Aorta (tissue), 5 donors: ENCODE measurements around the gene CLEC16A. TPM values are rescaled to one million over a fixed set of nuclear protein-coding genes. Genes with fewer than 3 reads are reported as not detected.

ENCODE experiments used
- ATAC-seq: fragments of 200-7000 bp; cut with Tn5 transposase; one replicate; pipeline ENCODE4 v1.9.1; 2022; ENCODE audit warnings: moderate library complexity; ENCODE audit not compliant: low FRiP score
- DNase-seq, 2 donors: peaks; one replicate each; pipeline ENCODE4 v3.0.0-alpha.2; 2020
- H3K27ac ChIP-seq, 2 donors: one replicate each; pipeline ENCODE4 v1.5.1; 2013; ENCODE audit warnings: low read length in 2 of 2, mild to moderate bottlenecking in 2 of 2, moderate library complexity in 2 of 2, control low read depth in 1 of 2, inconsistent platforms in 1 of 2, low read depth in 1 of 2
- H3K27me3 ChIP-seq, 2 donors: one replicate each; pipeline ENCODE4 v1.6.1; 2013; ENCODE audit warnings: control low read depth in 1 of 2, low read length in 1 of 2, mild to moderate bottlenecking in 1 of 2, moderate library complexity in 1 of 2; ENCODE audit not compliant: insufficient read depth in 2 of 2, control insufficient read depth in 1 of 2
- H3K36me3 ChIP-seq, 2 donors: one replicate each; pipeline ENCODE4 v1.6.1; 2013; ENCODE audit warnings: control low read depth in 1 of 2, low read length in 1 of 2, mild to moderate bottlenecking in 1 of 2; ENCODE audit not compliant: insufficient read depth in 2 of 2, control insufficient read depth in 1 of 2
- H3K4me1 ChIP-seq, 2 donors: one replicate each; pipeline ENCODE4 v1.6.1; 2013; ENCODE audit warnings: low read length in 2 of 2, control low read depth in 1 of 2, mild to moderate bottlenecking in 1 of 2, moderate library complexity in 1 of 2; ENCODE audit not compliant: insufficient read depth in 2 of 2, control insufficient read depth in 1 of 2
- H3K4me3 ChIP-seq, 2 donors: one replicate each; pipeline ENCODE4 v1.5.1; 2013; ENCODE audit warnings: low read length in 2 of 2, control low read depth in 1 of 2, mild to moderate bottlenecking in 1 of 2
- H3K9me3 ChIP-seq: one replicate; pipeline ENCODE4 v1.6.1; 2013; ENCODE audit warnings: mild to moderate bottlenecking, low read length; ENCODE audit not compliant: control insufficient read depth
- WGBS, 2 donors: extraction: QIAGEN DNeasy Blood & Tissue Kit; methylation state at CpG; one replicate each; pipeline ENCODE4 v1.1.7; 2013; 5-methylcytosine and 5-hydroxymethylcytosine counted together
- intact Hi-C, 2 donors: fragments of 100-400 bp; cut with DNase I; formaldehyde crosslinking; loops; one replicate each; pipeline versions ENCODE4 v1.14.2 to v1.15.0; 2022
- polyA plus RNA-seq, 2 donors: library from polyadenylated mRNA; stranded (reverse); fragments of 200-250 nt; gene quantifications; one replicate each; pipeline ENCODE4 v1.2.3, GENCODE V29; 2013
- total RNA-seq, 2 donors: library from RNA; stranded (reverse); fragmentation: NEBNext Ultra II Directional; extraction: Animal tissue kit (Norgen Biotek cat#: 25700); gene quantifications; one replicate each; pipeline ENCODE4 v1.2.1, GENCODE V29; 2021
- donor health status: healthy with polysubstance abuse.
- donor health status: Bipolar disorder and iron deficiency.
- donor health status: DM: no; HTN: no; CAD: no.
- donor health status: DM: no; HTN: no; CAD: no.
- donor health status: DM: yes; HTN: yes; CAD: no.

The CLEC16A gene
- total and polyA plus RNA-seq, 4 donors = 5.9 to 28.8 (median 19.0) TPM

- no peak for ATAC-seq
- intact Hi-C loops = no loop called here
- no peaks in the 10 kb centered on the region for H3K9me3 ChIP-seq
- no peak overlapping the region for H3K4me3 ChIP-seq
- H3K36me3 ChIP-seq = no peaks in the 10 kb centered on the region
- no peaks in the 10 kb centered on the region for H3K4me1 ChIP-seq
- DNase-seq = no peak
- 78 to 91% methylated on average over 3 of the region's 3 CpGs for WGBS, 2 donors
- no peak overlapping the region for H3K27ac ChIP-seq
- H3K27me3 ChIP-seq = no peaks in the 10 kb centered on the region
Observed at GRCh38 chr16:11196286-11196828, 252.0 kb downstream of the CLEC16A start.

- no peak for DNase-seq
- Histone ChIP-seq H3K36me3 (no peaks in the 10 kb centered on the region), H3K27ac (no peak overlapping the region), H3K4me1 (no peaks in the 10 kb centered on the region), H3K4me3 (no peak overlapping the region), H3K9me3 (no peaks in the 10 kb centered on the region), H3K27me3 (no peaks in the 10 kb centered on the region)
- WGBS, 2 donors = 81 to 89% methylated on average over 5 of the region's 5 CpGs
- intact Hi-C loops = no loop called here
- ATAC-seq = no peak
Observed at GRCh38 chr16:11198375-11198774, 254.0 kb downstream of the CLEC16A start.

GRCh38 chr16:11198828-11199227, 254.5 kb downstream of the CLEC16A start:
- Histone ChIP-seq H3K4me1 (no peaks in the 10 kb centered on the region), H3K9me3 (no peaks in the 10 kb centered on the region), H3K36me3 (no peaks in the 10 kb centered on the region), H3K27me3 (no peaks in the 10 kb centered on the region), H3K4me3 (no peak overlapping the region), H3K27ac (no peak overlapping the region)
- ATAC-seq = no peak
- 76 to 77% methylated on average over 8 of the region's 8 CpGs for WGBS, 2 donors
- DNase-seq = no peak
- intact Hi-C loops = no loop called here

- no peaks in the 10 kb centered on the region for H3K27me3 ChIP-seq
- intact Hi-C loops = no loop called here
- H3K4me3 ChIP-seq = no peak overlapping the region
- DNase-seq = no peak
- 91 to 93% methylated on average over 10 of the region's 10 CpGs for WGBS, 2 donors
- no peak for ATAC-seq
- no peak overlapping the region for H3K27ac ChIP-seq
- no peaks in the 10 kb centered on the region for H3K36me3 ChIP-seq
- H3K4me1 ChIP-seq = no peaks in the 10 kb centered on the region
- H3K9me3 ChIP-seq = no peaks in the 10 kb centered on the region
Observed at GRCh38 chr16:11200592-11200991, 256.2 kb downstream of the CLEC16A start.

- WGBS, 2 donors = 61 to 63% methylated on average over 15 of the region's 15 CpGs
- ATAC-seq = no peak
- no peaks in the 10 kb centered on the region for H3K4me1 ChIP-seq
- H3K4me3 ChIP-seq = no peak overlapping the region
- H3K9me3 ChIP-seq = no peaks in the 10 kb centered on the region
- intact Hi-C loops = no loop called here
- H3K27ac ChIP-seq = no peak overlapping the region
- H3K36me3 ChIP-seq = no peaks in the 10 kb centered on the region
- no peak for DNase-seq
- no peaks in the 10 kb centered on the region for H3K27me3 ChIP-seq
Observed at GRCh38 chr16:11201498-11202259, 257.3 kb downstream of the CLEC16A start.

GRCh38 chr16:11202260-11203091, 258.1 kb downstream of the CLEC16A start:
- H3K9me3 ChIP-seq = peaks cover under 1% of the 10 kb centered on the region
- H3K36me3 ChIP-seq = no peaks in the 10 kb centered on the region
- H3K4me3 ChIP-seq = no peak overlapping the region
- intact Hi-C loops = no loop called here
- ATAC-seq (no peak), DNase-seq (no peak)
- H3K27me3 ChIP-seq = no peaks in the 10 kb centered on the region
- no peaks in the 10 kb centered on the region for H3K4me1 ChIP-seq
- H3K27ac ChIP-seq = no peak overlapping the region
- WGBS, 2 donors = 65 to 68% methylated on average over 13 of the region's 13 CpGs

GRCh38 chr16:11203111-11203623, 258.8 kb downstream of the CLEC16A start:
- H3K9me3 ChIP-seq = peaks cover 5% of the 10 kb centered on the region
- no peak overlapping the region for H3K4me3 ChIP-seq
- ATAC-seq = no peak
- H3K4me1 ChIP-seq = no peaks in the 10 kb centered on the region
- no peaks in the 10 kb centered on the region for H3K27me3 ChIP-seq
- 81 to 86% methylated on average over 7 of the region's 7 CpGs for WGBS, 2 donors
- H3K27ac ChIP-seq = no peak overlapping the region
- DNase-seq = no peak
- intact Hi-C loops = no loop called here
- no peaks in the 10 kb centered on the region for H3K36me3 ChIP-seq

- ATAC-seq (no peak), DNase-seq (no peak)
- H3K27me3 ChIP-seq = no peaks in the 10 kb centered on the region
- H3K4me3 ChIP-seq = no peak overlapping the region
- H3K27ac ChIP-seq = no peak overlapping the region
- H3K36me3 ChIP-seq = no peaks in the 10 kb centered on the region
- peaks cover 5% of the 10 kb centered on the region for H3K9me3 ChIP-seq
- intact Hi-C loops = no loop called here
- H3K4me1 ChIP-seq = no peaks in the 10 kb centered on the region
- 80 to 82% methylated on average over 4 of the region's 4 CpGs for WGBS, 2 donors
Observed at GRCh38 chr16:11204513-11205047, 260.2 kb downstream of the CLEC16A start.
